Epithelial cell of esophagus (primary cell): ENCODE results near the gene SS18L1.

Source experiments
- DNase-seq: peaks from one replicate; pipeline ENCODE4 v3.0.0; 2010; ENCODE audit warnings: low read depth
- H3K4me3 ChIP-seq: 2 replicates; pipeline ENCODE4 v1.5.1; 2011; ENCODE audit warnings: mild to moderate bottlenecking, low read length, control low read depth
- TF ChIP-seq, protein P1 (sequence below): IDR thresholded peaks from 2 replicates; pipeline ENCODE4 v1.5.1; 2011; ENCODE audit warnings: low read depth, mild to moderate bottlenecking, low read length, control low read depth, inconsistent platforms; ENCODE audit not compliant: insufficient read depth; ENCODE audit errors: missing control alignments

The SS18L1 gene

GRCh38 chr20:62133864-62134263 is 9.7 kb upstream of the SS18L1 start:
- no peak for DNase-seq
- TF ChIP-seq, protein P1, sequence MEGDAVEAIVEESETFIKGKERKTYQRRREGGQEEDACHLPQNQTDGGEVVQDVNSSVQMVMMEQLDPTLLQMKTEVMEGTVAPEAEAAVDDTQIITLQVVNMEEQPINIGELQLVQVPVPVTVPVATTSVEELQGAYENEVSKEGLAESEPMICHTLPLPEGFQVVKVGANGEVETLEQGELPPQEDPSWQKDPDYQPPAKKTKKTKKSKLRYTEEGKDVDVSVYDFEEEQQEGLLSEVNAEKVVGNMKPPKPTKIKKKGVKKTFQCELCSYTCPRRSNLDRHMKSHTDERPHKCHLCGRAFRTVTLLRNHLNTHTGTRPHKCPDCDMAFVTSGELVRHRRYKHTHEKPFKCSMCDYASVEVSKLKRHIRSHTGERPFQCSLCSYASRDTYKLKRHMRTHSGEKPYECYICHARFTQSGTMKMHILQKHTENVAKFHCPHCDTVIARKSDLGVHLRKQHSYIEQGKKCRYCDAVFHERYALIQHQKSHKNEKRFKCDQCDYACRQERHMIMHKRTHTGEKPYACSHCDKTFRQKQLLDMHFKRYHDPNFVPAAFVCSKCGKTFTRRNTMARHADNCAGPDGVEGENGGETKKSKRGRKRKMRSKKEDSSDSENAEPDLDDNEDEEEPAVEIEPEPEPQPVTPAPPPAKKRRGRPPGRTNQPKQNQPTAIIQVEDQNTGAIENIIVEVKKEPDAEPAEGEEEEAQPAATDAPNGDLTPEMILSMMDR: no peak
- no peak overlapping the region for H3K4me3 ChIP-seq

- DNase-seq: no peak
- TF ChIP-seq, protein P1: no peak
- H3K4me3 ChIP-seq: no peak overlapping the region
These were observed 8.8 kb upstream of the SS18L1 start for GRCh38 chr20:62134735-62135231.

- H3K4me3 ChIP-seq: no peak overlapping the region
- DNase-seq: no peak
- TF ChIP-seq, protein P1: no peak
These were observed 7.8 kb upstream of the SS18L1 start for GRCh38 chr20:62135573-62136266.

DNA sequence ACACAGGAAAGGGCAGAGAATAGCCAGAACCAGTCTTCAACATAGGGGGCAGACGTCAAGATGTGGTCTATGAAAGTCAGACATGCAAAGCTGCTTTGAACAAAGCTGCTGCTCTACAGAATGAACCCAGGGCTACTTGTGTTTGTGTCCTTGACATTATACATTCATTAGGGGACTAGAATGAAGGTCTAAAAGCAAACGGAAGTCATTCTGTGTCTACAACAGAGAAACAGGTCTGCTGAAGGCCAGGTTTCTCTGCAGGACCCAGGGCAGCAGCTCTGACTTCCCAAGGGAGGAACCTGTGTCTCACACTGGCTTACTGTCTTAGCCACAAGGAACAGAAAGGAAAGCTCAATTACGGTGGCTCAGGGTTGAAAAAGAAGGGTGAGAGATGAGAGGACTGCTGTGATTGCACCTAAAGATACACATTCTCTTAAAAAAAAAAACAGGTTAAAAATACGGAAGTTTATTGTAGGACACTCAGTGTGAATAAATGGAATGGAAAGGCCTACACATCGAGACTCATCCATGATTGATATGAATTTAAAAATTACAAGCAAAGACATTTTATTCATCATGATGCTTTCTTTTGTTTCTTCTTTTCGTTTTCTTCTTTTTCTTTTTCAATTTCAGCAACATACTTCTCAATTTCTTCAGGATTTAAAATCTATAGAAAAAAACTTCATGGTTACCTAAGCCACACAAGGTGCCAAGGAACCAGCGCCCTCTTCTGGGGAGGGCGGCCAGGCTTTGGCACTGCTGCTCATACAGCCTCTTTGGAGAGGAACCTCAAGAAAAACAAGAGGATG is 7.1 kb upstream of the SS18L1 start:
- DNase-seq: peak; percentile 79

DNA sequence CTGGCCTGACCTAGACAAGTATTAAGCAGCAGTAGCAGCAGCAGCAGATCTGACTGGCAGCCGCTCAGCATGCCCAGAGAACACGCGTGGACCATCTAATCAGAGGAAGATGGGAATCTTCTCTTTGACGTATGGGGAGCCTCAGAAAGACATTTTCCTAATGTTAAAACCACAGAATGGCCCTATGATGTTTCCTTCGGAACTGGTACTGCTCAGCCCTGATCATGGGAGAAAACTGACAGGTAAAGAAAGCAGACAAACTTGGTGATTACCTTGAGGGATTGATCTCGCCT is 6.5 kb upstream of the SS18L1 start:
- TF ChIP-seq, protein P1: no peak

More for the DNA sequence above, 7.1 kb upstream of the SS18L1 start:
- TF ChIP-seq, protein P1: peak; percentile 96
- no peak overlapping the region for H3K4me3 ChIP-seq

GRCh38 chr20:62137478-62138203 is 5.9 kb upstream of the SS18L1 start:
- H3K4me3 ChIP-seq: no peak overlapping the region
- TF ChIP-seq, protein P1: no peak
- no peak for DNase-seq

More for the DNA sequence above, 6.5 kb upstream of the SS18L1 start:
- no peak overlapping the region for H3K4me3 ChIP-seq
- DNase-seq: no peak
